Vagina (tissue), 2 donors: ENCODE data around the gene FSD1. TPM values are rescaled to one million over a fixed set of nuclear protein-coding genes. Genes with fewer than 3 reads are reported as not detected.

Source experiments
- DNase-seq, 2 donors: peaks; one replicate each; pipeline ENCODE4 v3.0.0-alpha.2; 2017; ENCODE audit errors: extremely low spot score in 2 of 2
- H3K27ac ChIP-seq: fragments of 200-600 bp; sonication (generic); one replicate; pipeline ENCODE4 v1.5.1; 2019
- H3K27me3 ChIP-seq: fragments of 200-600 bp; sonication (generic); one replicate; pipeline ENCODE4 v1.5.1; 2019
- H3K36me3 ChIP-seq, 2 donors: fragments of 200-600 bp; sonication (generic); one replicate each; pipeline ENCODE4 v1.5.1; 2017 to 2019
- H3K4me1 ChIP-seq: fragments of 200-600 bp; sonication (generic); one replicate; pipeline ENCODE4 v1.5.1; 2019
- H3K4me3 ChIP-seq, 2 donors: fragments of 200-600 bp; sonication (generic); 1 replicate in 1 of 2; 2 replicates in 1 of 2; pipeline ENCODE4 v1.5.1; 2016 to 2019
- H3K9me3 ChIP-seq: fragments of 200-600 bp; sonication (generic); one replicate; pipeline ENCODE4 v1.5.1; 2019
- POLR2A ChIP-seq, 2 donors: fragments of 450-650 bp; IDR thresholded peaks; one replicate each; pipeline ENCODE4 v1.6.1; 2017; ENCODE audit warnings: antibody characterized with exemption in 2 of 2, mild to moderate bottlenecking in 2 of 2, moderate library complexity in 2 of 2
- POLR2AphosphoS5 ChIP-seq, 2 donors: sonication (generic); formaldehyde crosslinking; IDR thresholded peaks; one replicate each; pipeline ENCODE4 v1.9.0; 2017; ENCODE audit warnings: antibody characterized with exemption in 2 of 2, mild to moderate bottlenecking in 2 of 2, low read depth in 1 of 2; ENCODE audit not compliant: insufficient read depth in 1 of 2
- intact Hi-C: fragments of 100-400 bp; cut with DNase I; formaldehyde crosslinking; loops from one replicate; pipeline ENCODE4 v1.15.1; 2023
- total RNA-seq: library from RNA; depleted of rRNA; stranded (reverse); fragments of >200 nt; gene quantifications from one replicate; pipeline ENCODE4 v1.2.3, GENCODE V29; 2016
- TF ChIP-seq, protein P1 (sequence below), 3 experiments: fragments of 450-650 bp in 2 of 3; fragments of 200-600 bp in 1 of 3; sonication (generic) in 1 of 3; IDR thresholded peaks; one replicate each; pipeline ENCODE4 v1.5.1; 2017 to 2019; ENCODE audit warnings: antibody characterized with exemption in 3 of 3, mild to moderate bottlenecking in 2 of 3, moderate library complexity in 2 of 3

The FSD1 gene
- total RNA-seq, 1 donor from 2014 or later = 1.7 TPM

GRCh38 chr19:4310247-4311121 is 6.1 kb downstream of the FSD1 start:
- intact Hi-C loops = no loop called here
- no peak for TF ChIP-seq POLR2AphosphoS5 (IDR thresholded peaks at IDR 0.05; ENCODE audit: insufficient read depth in 1 of 2, low read depth in 1 of 2)
- TF ChIP-seq, protein P1, sequence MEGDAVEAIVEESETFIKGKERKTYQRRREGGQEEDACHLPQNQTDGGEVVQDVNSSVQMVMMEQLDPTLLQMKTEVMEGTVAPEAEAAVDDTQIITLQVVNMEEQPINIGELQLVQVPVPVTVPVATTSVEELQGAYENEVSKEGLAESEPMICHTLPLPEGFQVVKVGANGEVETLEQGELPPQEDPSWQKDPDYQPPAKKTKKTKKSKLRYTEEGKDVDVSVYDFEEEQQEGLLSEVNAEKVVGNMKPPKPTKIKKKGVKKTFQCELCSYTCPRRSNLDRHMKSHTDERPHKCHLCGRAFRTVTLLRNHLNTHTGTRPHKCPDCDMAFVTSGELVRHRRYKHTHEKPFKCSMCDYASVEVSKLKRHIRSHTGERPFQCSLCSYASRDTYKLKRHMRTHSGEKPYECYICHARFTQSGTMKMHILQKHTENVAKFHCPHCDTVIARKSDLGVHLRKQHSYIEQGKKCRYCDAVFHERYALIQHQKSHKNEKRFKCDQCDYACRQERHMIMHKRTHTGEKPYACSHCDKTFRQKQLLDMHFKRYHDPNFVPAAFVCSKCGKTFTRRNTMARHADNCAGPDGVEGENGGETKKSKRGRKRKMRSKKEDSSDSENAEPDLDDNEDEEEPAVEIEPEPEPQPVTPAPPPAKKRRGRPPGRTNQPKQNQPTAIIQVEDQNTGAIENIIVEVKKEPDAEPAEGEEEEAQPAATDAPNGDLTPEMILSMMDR (IDR thresholded peaks at IDR 0.05) = no peak
- H3K4me1 ChIP-seq = no peaks in the 10 kb centered on the region
- no peaks in the 10 kb centered on the region for H3K9me3 ChIP-seq
- H3K4me3 ChIP-seq = no peak overlapping the region
- no peaks in the 10 kb centered on the region for H3K36me3 ChIP-seq
- H3K27ac ChIP-seq = no peak overlapping the region
- DNase-seq = no peak
- no peaks in the 10 kb centered on the region for H3K27me3 ChIP-seq

GRCh38 chr19:4313847-4314490 is 9.6 kb downstream of the FSD1 start:
- no peak for TF ChIP-seq POLR2A (IDR thresholded peaks at IDR 0.05)
- TF ChIP-seq, protein P1 (IDR thresholded peaks at IDR 0.05) = no peak
- TF ChIP-seq POLR2AphosphoS5 (IDR thresholded peaks at IDR 0.05; ENCODE audit: insufficient read depth in 1 of 2, low read depth in 1 of 2) = no peak
- Histone ChIP-seq H3K27me3 (no peaks in the 10 kb centered on the region), H3K4me1 (no peaks in the 10 kb centered on the region), H3K9me3 (no peaks in the 10 kb centered on the region), H3K27ac (no peak overlapping the region), H3K4me3 (no peak overlapping the region), H3K36me3 (no peaks in the 10 kb centered on the region)
- intact Hi-C loops = no loop called here
- DNase-seq = no peak

GRCh38 chr19:4316956-4317355 is 12.6 kb downstream of the FSD1 start:
- Histone ChIP-seq H3K36me3 (no peaks in the 10 kb centered on the region), H3K4me3 (no peak overlapping the region), H3K4me1 (no peaks in the 10 kb centered on the region), H3K9me3 (no peaks in the 10 kb centered on the region), H3K27ac (no peak overlapping the region), H3K27me3 (no peaks in the 10 kb centered on the region)
- DNase-seq = no peak
- TF ChIP-seq POLR2AphosphoS5 (IDR thresholded peaks at IDR 0.05; ENCODE audit: insufficient read depth in 1 of 2, low read depth in 1 of 2) (no peak), POLR2A (IDR thresholded peaks at IDR 0.05) (no peak)
- TF ChIP-seq, protein P1 (IDR thresholded peaks at IDR 0.05) = no peak
- intact Hi-C loops = no loop called here

DNA sequence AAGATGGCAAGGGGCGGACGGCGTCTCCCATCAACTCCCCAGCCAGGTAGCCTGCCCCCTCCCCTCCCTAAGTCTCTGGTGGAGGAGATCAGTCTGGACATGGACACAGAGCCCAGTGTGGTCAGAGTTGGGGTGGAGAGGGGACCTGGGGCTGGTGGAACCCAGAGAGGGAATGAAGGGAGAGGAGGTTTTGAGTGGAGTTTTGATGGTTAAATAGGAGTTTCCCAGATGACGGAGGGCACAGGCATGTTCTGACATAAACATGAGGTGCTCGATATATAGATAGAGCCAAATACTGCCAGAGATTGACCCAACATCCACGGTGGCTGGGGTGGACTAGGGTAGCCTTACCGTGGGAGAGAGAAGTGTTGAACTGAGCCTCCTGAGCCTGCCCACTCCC is 14.1 kb downstream of the FSD1 start:
- Histone ChIP-seq H3K9me3 (no peaks in the 10 kb centered on the region), H3K36me3 (no peaks in the 10 kb centered on the region), H3K27me3 (no peaks in the 10 kb centered on the region), H3K4me3 (no peak overlapping the region), H3K27ac (no peak overlapping the region), H3K4me1 (no peaks in the 10 kb centered on the region)
- intact Hi-C loops = no loop called here
- no peak for DNase-seq
- TF ChIP-seq POLR2A (IDR thresholded peaks at IDR 0.05) = no peak
- TF ChIP-seq, protein P1 (IDR thresholded peaks at IDR 0.05) = no peak
- no peak for TF ChIP-seq POLR2AphosphoS5 (IDR thresholded peaks at IDR 0.05; ENCODE audit: insufficient read depth in 1 of 2, low read depth in 1 of 2)
